BLaER1 (cell line): ENCODE results near the gene SGSM1.
A peak's percentile ranks its signal among the peaks of the same experiment; 100 is the strongest.

Experiments used
- H3K27ac ChIP-seq: shearing (Covaris generic); formaldehyde crosslinking; 2 replicates; pipeline ENCODE4 v1.8.1; 2022
- H3K27me3 ChIP-seq: shearing (Covaris generic); formaldehyde crosslinking; 2 replicates; pipeline ENCODE4 v1.8.1; 2022
- H3K36me3 ChIP-seq: shearing (Covaris generic); formaldehyde crosslinking; 2 replicates; pipeline ENCODE4 v1.8.1; 2022
- H3K4me1 ChIP-seq: shearing (Covaris generic); formaldehyde crosslinking; 2 replicates; pipeline ENCODE4 v1.8.1; 2022
- H3K4me2 ChIP-seq: shearing (Covaris generic); formaldehyde crosslinking; 2 replicates; pipeline ENCODE4 v1.8.1; 2022
- H3K4me3 ChIP-seq: shearing (Covaris generic); formaldehyde crosslinking; 2 replicates; pipeline ENCODE4 v1.8.1; 2022
- H3K9ac ChIP-seq: shearing (Covaris generic); formaldehyde crosslinking; 2 replicates; pipeline ENCODE4 v1.8.1; 2022
- H3K9me3 ChIP-seq: shearing (Covaris generic); formaldehyde crosslinking; 2 replicates; pipeline ENCODE4 v1.8.1; 2022
- H4K20me1 ChIP-seq: shearing (Covaris generic); formaldehyde crosslinking; 2 replicates; pipeline ENCODE4 v1.8.1; 2022
- Cebpa-rat ChIP-seq: shearing (Covaris generic); IDR thresholded peaks from 2 replicates; pipeline ENCODE4 v1.8.1; 2022

The SGSM1 gene

GRCh38 chr22:24930678-24931077 is 124.7 kb downstream of the SGSM1 start:
- Histone ChIP-seq H3K4me2 (no peak overlapping the region), H3K9ac (no peak overlapping the region), H4K20me1 (no peaks in the 10 kb centered on the region), H3K9me3 (no peaks in the 10 kb centered on the region), H3K36me3 (no peaks in the 10 kb centered on the region), H3K4me1 (no peaks in the 10 kb centered on the region), H3K27me3 (no peaks in the 10 kb centered on the region), H3K4me3 (no peak overlapping the region), H3K27ac (no peak overlapping the region)
- no peak for TF ChIP-seq Cebpa-rat

DNA sequence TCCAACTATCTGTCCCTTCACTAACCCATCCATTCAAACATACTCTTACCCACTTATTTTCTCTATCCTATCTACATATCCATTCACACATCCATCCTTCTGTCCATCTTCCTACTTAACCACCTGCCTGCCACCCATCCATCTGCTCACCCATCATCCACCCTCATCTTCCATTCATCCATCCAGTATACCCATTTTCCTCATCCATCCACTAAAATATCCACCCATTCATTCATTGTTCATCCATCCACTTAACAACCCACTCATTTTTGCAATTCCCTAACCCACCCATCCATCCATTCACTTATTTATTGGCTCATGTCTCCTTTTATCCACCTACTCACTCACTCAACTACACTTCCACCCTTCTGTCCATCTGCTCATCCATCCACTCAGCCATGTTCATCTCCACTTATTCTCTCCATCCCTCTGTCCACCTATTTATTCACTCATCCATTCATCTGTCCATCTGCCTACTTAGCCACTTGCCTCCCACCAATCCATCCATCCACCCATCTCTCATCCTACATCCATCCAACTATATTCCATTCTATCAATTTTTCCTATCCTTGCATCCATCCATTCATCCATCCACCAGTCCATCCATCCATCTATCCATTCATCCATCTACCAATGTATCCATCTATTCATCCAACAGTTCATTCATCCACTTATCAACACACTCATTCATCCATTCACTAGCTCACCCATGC is 129.9 kb downstream of the SGSM1 start:
- H3K9me3 ChIP-seq = no peaks in the 10 kb centered on the region
- H3K4me1 ChIP-seq = peaks cover 8% of the 10 kb centered on the region
- no peak overlapping the region for H3K4me3 ChIP-seq
- no peaks in the 10 kb centered on the region for H3K36me3 ChIP-seq
- no peak for TF ChIP-seq Cebpa-rat
- H3K27me3 ChIP-seq = no peaks in the 10 kb centered on the region
- no peaks in the 10 kb centered on the region for H4K20me1 ChIP-seq
- no peak overlapping the region for H3K27ac ChIP-seq
- H3K4me2 ChIP-seq = no peak overlapping the region
- H3K9ac ChIP-seq = no peak overlapping the region

- H4K20me1 ChIP-seq = no peaks in the 10 kb centered on the region
- no peak for TF ChIP-seq Cebpa-rat
Measured at GRCh38 chr22:24937114-24937513, 131.1 kb downstream of the SGSM1 start.

DNA sequence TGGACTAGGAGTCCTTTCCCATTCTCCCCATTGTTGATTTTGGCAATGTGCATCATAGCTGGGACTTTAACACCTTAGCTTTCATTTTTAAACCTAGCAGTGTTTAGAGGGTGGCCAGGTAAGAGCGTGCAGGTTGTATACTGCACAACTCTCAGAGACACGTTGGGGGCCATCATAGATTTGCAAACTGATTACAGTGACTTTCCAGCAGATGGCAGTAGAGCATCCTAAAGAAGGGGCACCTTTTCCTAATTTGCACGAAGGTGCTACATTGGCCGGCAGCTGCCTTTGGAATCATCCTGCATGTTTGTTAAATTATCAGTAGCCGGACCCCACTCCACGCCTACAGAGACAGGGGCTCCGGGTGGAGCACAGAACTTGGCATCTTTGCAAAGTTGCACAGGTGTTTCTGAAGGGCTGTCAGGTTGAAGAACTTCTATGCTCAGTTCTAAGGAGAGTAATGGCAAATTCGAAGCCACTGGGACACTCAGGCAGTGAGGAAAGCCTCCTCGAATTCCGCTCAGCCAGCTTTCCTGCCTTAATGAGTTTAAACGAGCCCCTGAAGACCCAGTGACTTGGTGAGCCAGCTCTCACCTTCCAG is 132.8 kb downstream of the SGSM1 start:
- Histone ChIP-seq H3K9ac (no peak overlapping the region), H3K27me3 (no peaks in the 10 kb centered on the region), H3K27ac (no peak overlapping the region), H3K4me2 (peak overlapping the region; percentile 20; the same call in 1 of the 2 replicates), H4K20me1 (no peaks in the 10 kb centered on the region), H3K4me1 (peaks cover 8% of the 10 kb centered on the region), H3K4me3 (no peak overlapping the region), H3K9me3 (no peaks in the 10 kb centered on the region), H3K36me3 (no peaks in the 10 kb centered on the region)
- TF ChIP-seq Cebpa-rat = no peak

More at GRCh38 chr22:24937114-24937513, 131.1 kb downstream of the SGSM1 start:
- Histone ChIP-seq H3K27me3 (no peaks in the 10 kb centered on the region), H3K9ac (no peak overlapping the region), H3K9me3 (no peaks in the 10 kb centered on the region), H3K4me2 (no peak overlapping the region), H3K4me1 (peaks cover 8% of the 10 kb centered on the region), H3K36me3 (no peaks in the 10 kb centered on the region), H3K27ac (no peak overlapping the region), H3K4me3 (no peak overlapping the region)

DNA sequence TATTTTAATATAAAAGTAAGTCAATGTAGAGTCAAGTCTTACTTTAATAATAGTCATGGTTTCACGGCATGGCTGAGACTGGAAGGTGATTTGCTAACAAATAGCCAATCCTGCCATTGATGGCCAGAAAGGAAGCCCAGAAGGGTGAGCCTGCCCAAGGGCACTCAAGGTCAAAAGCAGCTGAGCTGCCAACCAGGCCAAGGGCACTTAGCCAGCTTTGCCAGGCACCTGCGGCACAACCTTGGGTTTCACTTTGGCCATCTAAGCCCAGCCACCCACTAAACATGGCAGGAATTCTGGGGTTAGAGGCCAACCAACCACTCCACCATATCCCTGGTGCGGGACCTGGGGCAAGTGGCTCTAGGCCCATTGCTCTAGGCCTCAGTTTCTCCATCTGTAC is 136.3 kb downstream of the SGSM1 start:
- Histone ChIP-seq H4K20me1 (no peaks in the 10 kb centered on the region), H3K27ac (no peak overlapping the region), H3K36me3 (no peaks in the 10 kb centered on the region), H3K4me2 (no peak overlapping the region), H3K9me3 (no peaks in the 10 kb centered on the region), H3K4me1 (peaks cover 19% of the 10 kb centered on the region), H3K4me3 (no peak overlapping the region), H3K27me3 (no peaks in the 10 kb centered on the region), H3K9ac (no peak overlapping the region)
- no peak for TF ChIP-seq Cebpa-rat

- Histone ChIP-seq H3K4me3 (no peak overlapping the region), H3K9ac (no peak overlapping the region)
Measured at GRCh38 chr22:24944217-24944937, 138.4 kb downstream of the SGSM1 start.

DNA sequence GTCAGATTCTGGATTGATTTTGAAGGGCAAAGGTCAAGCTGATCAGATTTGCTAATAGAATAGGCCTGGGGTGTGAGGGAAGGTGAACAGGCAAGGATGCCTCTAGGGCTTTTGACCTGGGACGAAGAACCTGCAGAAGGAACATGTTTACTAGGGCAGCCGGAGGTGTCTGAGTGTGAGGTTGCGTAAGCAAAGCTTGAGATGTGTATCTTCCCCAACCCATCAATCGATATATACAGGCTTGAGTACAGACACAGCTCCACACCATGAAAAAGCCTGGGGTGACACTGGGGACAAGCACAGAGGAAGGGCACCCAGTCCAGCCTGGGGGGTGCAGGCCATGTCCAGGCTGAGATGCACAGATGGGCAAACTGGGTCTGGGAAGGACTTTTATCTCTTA is 139.4 kb downstream of the SGSM1 start:
- H3K27me3 ChIP-seq = no peaks in the 10 kb centered on the region
- no peak overlapping the region for H3K9ac ChIP-seq
- H3K27ac ChIP-seq = no peak overlapping the region
- no peak overlapping the region for H3K4me2 ChIP-seq
- H3K36me3 ChIP-seq = no peaks in the 10 kb centered on the region
- H3K4me1 ChIP-seq = peaks cover 10% of the 10 kb centered on the region
- TF ChIP-seq Cebpa-rat = no peak
- H3K9me3 ChIP-seq = no peaks in the 10 kb centered on the region
- no peaks in the 10 kb centered on the region for H4K20me1 ChIP-seq
- H3K4me3 ChIP-seq = no peak overlapping the region

More at GRCh38 chr22:24944217-24944937, 138.4 kb downstream of the SGSM1 start:
- Histone ChIP-seq H3K9me3 (no peaks in the 10 kb centered on the region), H3K27me3 (no peaks in the 10 kb centered on the region), H4K20me1 (no peaks in the 10 kb centered on the region), H3K27ac (no peak overlapping the region), H3K4me1 (peaks cover 13% of the 10 kb centered on the region), H3K36me3 (no peaks in the 10 kb centered on the region), H3K4me2 (no peak overlapping the region)
- TF ChIP-seq Cebpa-rat = no peak

DNA sequence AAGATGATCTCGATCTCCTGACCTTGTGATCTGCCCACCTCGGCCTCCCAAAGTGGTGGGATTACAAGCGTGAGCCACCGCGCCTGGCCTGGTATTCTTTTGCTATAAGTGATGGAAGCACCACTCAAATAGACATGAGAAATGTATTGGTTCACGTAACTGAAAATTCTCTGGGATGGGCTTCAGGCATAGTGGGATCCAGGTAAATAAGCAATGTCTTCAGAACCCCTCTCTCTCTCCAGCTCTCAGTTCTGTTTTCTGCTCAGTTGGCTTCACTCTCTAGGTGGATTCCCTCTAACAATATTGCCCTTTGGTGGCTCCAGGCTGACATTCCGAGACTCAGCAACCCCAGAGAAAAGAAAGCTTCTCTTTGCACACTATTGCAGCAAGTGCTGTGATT is 141.4 kb downstream of the SGSM1 start:
- Histone ChIP-seq H3K4me1 (peaks cover 17% of the 10 kb centered on the region), H3K27ac (no peak overlapping the region), H4K20me1 (no peaks in the 10 kb centered on the region), H3K4me2 (no peak overlapping the region), H3K4me3 (no peak overlapping the region), H3K9me3 (no peaks in the 10 kb centered on the region), H3K27me3 (no peaks in the 10 kb centered on the region), H3K36me3 (no peaks in the 10 kb centered on the region), H3K9ac (no peak overlapping the region)
- no peak for TF ChIP-seq Cebpa-rat

DNA sequence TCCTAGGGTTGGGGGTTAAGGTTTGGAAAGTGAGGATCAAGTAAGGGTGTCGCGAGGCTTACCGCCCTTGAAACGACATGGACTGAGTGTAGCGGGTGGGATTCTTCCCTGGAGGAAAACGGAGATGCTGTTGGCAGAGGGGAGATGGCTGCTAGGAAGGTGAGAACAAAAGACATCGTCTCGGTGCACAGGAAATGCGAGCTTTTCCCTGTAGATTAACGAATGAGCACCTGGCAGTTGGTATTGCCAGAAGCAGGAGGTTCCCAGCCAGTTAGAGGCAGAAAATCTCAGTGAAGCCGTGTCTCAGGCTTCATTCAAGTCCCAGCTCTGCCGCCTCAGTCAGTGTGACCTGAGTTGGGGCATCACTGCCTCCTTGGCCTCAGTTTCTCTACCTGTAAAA is 141.9 kb downstream of the SGSM1 start:
- Histone ChIP-seq H3K27ac (no peak overlapping the region), H3K4me3 (no peak overlapping the region), H3K27me3 (peaks cover 4% of the 10 kb centered on the region), H3K9me3 (no peaks in the 10 kb centered on the region), H3K36me3 (no peaks in the 10 kb centered on the region), H3K9ac (no peak overlapping the region), H3K4me2 (no peak overlapping the region), H4K20me1 (no peaks in the 10 kb centered on the region), H3K4me1 (peaks cover 19% of the 10 kb centered on the region)
- TF ChIP-seq Cebpa-rat = no peak
